Measurements from ENCODE around the gene EMP2.
"Not testable (repeated sequence)": the region's sequence is repeated elsewhere in the genome, so short reads cannot be mapped to it uniquely, and the experiment has no call there.

The EMP2 gene

GRCh38 chr16:10579965-10580882 is at the start of gene EMP2:
Gene EMP2 (minus strand): TSS chr16:10580598. CDS start chr16:10547617, 32,981 bp downstream.
- DNase-seq (ENCODE audit: low spot score): peak; percentile 79

- no peak for DNase-seq (ENCODE audit: low spot score)
Observed at GRCh38 chr16:10629592-10629963, 49.2 kb upstream of the EMP2 start.

GRCh38 chr16:10625595-10626357 is 45.4 kb upstream of the EMP2 start:
- peak; percentile 3 for DNase-seq (ENCODE audit: low spot score)

GRCh38 chr16:10624527-10624926 is 44.1 kb upstream of the EMP2 start:
- DNase-seq (ENCODE audit: low spot score): no peak

GRCh38 chr16:10623059-10623458 is 42.7 kb upstream of the EMP2 start:
- DNase-seq (ENCODE audit: low spot score): no peak

GRCh38 chr16:10622036-10622921 is 41.9 kb upstream of the EMP2 start:
- DNase-seq (ENCODE audit: low spot score): no peak

GRCh38 chr16:10621216-10621949 is 41.0 kb upstream of the EMP2 start:
- not testable (repeated sequence) for DNase-seq (ENCODE audit: low spot score)

- no peak for DNase-seq (ENCODE audit: low spot score)
Observed at GRCh38 chr16:10620120-10620519, 39.7 kb upstream of the EMP2 start.

- DNase-seq (ENCODE audit: low spot score): no peak
Observed at GRCh38 chr16:10619271-10619849, 39.0 kb upstream of the EMP2 start.

GRCh38 chr16:10618710-10619209 is 38.4 kb upstream of the EMP2 start:
- no peak for DNase-seq (ENCODE audit: low spot score)

GRCh38 chr16:10617662-10618420 is 37.4 kb upstream of the EMP2 start:
- DNase-seq (ENCODE audit: low spot score): no peak

- no peak for DNase-seq (ENCODE audit: low spot score)
Observed at GRCh38 chr16:10616756-10617640, 36.6 kb upstream of the EMP2 start.

GRCh38 chr16:10616419-10616755 is 36.0 kb upstream of the EMP2 start:
- DNase-seq (ENCODE audit: low spot score): no peak

GRCh38 chr16:10614685-10615084 is 34.3 kb upstream of the EMP2 start:
- DNase-seq (ENCODE audit: low spot score): no peak

- DNase-seq (ENCODE audit: low spot score): no peak
Observed at GRCh38 chr16:10613785-10614485, 33.5 kb upstream of the EMP2 start.

- DNase-seq (ENCODE audit: low spot score): no peak
Observed at GRCh38 chr16:10612649-10613179, 32.3 kb upstream of the EMP2 start.

- no peak for DNase-seq (ENCODE audit: low spot score)
Observed at GRCh38 chr16:10611825-10612342, 31.5 kb upstream of the EMP2 start.

Data from RKO (cell line).